MM.1S (cell line): ENCODE data around the gene GALNT15.

Experiments used
- DNase-seq: peaks from one replicate; pipeline ENCODE4 v3.0.0-alpha.2; 2015
- H2AFZ ChIP-seq: fragments of 300-600 bp; sonication (generic); 2 replicates; pipeline ENCODE4 v1.6.0; 2016; ENCODE audit warnings: antibody characterized with exemption, low read length
- H3F3A ChIP-seq: fragments of 300-600 bp; sonication (generic); 2 replicates; pipeline ENCODE4 v1.6.1; 2016; ENCODE audit warnings: mild to moderate bottlenecking, antibody characterized with exemption, low read length, moderate library complexity, mixed read lengths; ENCODE audit not compliant: insufficient read depth
- H3K27ac ChIP-seq: fragments of 300-600 bp; sonication (generic); 2 replicates; pipeline ENCODE4 v1.5.1; 2016; ENCODE audit warnings: mild to moderate bottlenecking, low read length
- H3K27me3 ChIP-seq: fragments of 300-600 bp; sonication (generic); replicated peaks from 2 replicates; pipeline ENCODE4 v1.6.0; 2016; ENCODE audit warnings: low read length; ENCODE audit not compliant: insufficient read depth
- H3K36me3 ChIP-seq: fragments of 300-600 bp; sonication (generic); replicated peaks from 2 replicates; pipeline ENCODE4 v1.6.1; 2016; ENCODE audit warnings: mild to moderate bottlenecking, low read length, mixed read lengths; ENCODE audit not compliant: insufficient read depth
- H3K4me1 ChIP-seq: fragments of 300-600 bp; sonication (generic); 2 replicates; pipeline ENCODE4 v1.6.1; 2016; ENCODE audit warnings: low read length, mixed read lengths
- H3K4me2 ChIP-seq: fragments of 300-600 bp; sonication (generic); 2 replicates; pipeline ENCODE4 v1.6.0; 2016; ENCODE audit warnings: low read depth, low read length
- H3K4me3 ChIP-seq: fragments of 300-600 bp; sonication (generic); 2 replicates; pipeline ENCODE4 v1.5.1; 2016; ENCODE audit warnings: low read length, mixed read lengths
- H3K79me2 ChIP-seq: fragments of 300-600 bp; sonication (generic); 2 replicates; pipeline ENCODE4 v1.6.1; 2016; ENCODE audit warnings: mixed run types, low read length, mixed read lengths
- H3K9ac ChIP-seq: fragments of 300-600 bp; sonication (generic); 2 replicates; pipeline ENCODE4 v1.6.1; 2016; ENCODE audit warnings: low read length, mixed read lengths
- H3K9me2 ChIP-seq: fragments of 300-600 bp; sonication (generic); replicated peaks from 2 replicates; pipeline ENCODE4 v1.6.1; 2016; ENCODE audit warnings: mild to moderate bottlenecking, low read length, mixed read lengths; ENCODE audit not compliant: insufficient read depth
- H3K9me3 ChIP-seq: fragments of 300-600 bp; sonication (generic); replicated peaks from 2 replicates; pipeline ENCODE4 v1.6.1; 2016; ENCODE audit warnings: mild to moderate bottlenecking, low read length, mixed read lengths; ENCODE audit not compliant: insufficient read depth
- H4K20me1 ChIP-seq: fragments of 300-600 bp; sonication (generic); 2 replicates; pipeline ENCODE4 v1.6.1; 2016; ENCODE audit warnings: mild to moderate bottlenecking, low read length, moderate library complexity, mixed read lengths; ENCODE audit not compliant: insufficient read depth
- EZH2 ChIP-seq: fragments of 300-600 bp; sonication (generic); optimal IDR thresholded peaks from 2 replicates; pipeline ENCODE3; 2017; ENCODE audit warnings: low read depth, mild to moderate bottlenecking, antibody characterized with exemption, low read length, mixed read lengths
- EZH2phosphoT487 ChIP-seq: fragments of 300-600 bp; sonication (generic); IDR thresholded peaks from 2 replicates; pipeline ENCODE4 v1.6.1; 2018; ENCODE audit warnings: antibody characterized with exemption, low read length
- TF ChIP-seq, protein P1 (sequence below): fragments of 300-600 bp; sonication (generic); IDR thresholded peaks from 2 replicates; pipeline ENCODE4 v1.5.1; 2016; ENCODE audit warnings: antibody characterized with exemption, low read length, mixed read lengths

Gene GALNT15

DNA sequence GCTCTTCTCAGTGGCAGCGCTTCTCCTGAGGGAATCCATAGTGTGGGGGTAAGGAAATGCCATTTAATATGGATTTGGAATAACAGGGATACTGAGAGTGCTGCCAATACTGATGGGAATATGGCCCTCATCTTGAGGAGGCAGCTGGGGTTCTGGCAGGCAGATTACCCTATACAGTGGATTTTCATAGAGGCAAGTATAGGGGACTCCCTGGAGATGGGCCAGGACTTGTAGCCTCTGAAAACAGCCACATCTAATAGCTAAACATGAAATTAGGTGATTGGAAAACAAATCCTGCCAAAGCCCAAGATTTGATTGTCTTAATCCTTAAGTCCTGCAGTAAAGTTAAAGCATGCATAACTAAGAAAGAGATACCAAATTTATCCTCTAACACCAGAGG lies 59.3 kb downstream of the GALNT15 start:
- Histone ChIP-seq H3K27ac (no peak overlapping the region), H4K20me1 (no peaks in the 10 kb centered on the region), H3K36me3 (no peaks in the 10 kb centered on the region), H3K4me2 (no peak overlapping the region), H3K9ac (no peak overlapping the region), H3K4me1 (no peaks in the 10 kb centered on the region), H3F3A (no peaks in the 10 kb centered on the region), H3K9me2 (no peaks in the 10 kb centered on the region), H3K79me2 (no peaks in the 10 kb centered on the region), H3K27me3 (no peaks in the 10 kb centered on the region), H3K4me3 (no peak overlapping the region), H2AFZ (no peak overlapping the region), H3K9me3 (no peaks in the 10 kb centered on the region)
- TF ChIP-seq EZH2, result no peak
- TF ChIP-seq EZH2phosphoT487, result no peak
- TF ChIP-seq, protein P1, sequence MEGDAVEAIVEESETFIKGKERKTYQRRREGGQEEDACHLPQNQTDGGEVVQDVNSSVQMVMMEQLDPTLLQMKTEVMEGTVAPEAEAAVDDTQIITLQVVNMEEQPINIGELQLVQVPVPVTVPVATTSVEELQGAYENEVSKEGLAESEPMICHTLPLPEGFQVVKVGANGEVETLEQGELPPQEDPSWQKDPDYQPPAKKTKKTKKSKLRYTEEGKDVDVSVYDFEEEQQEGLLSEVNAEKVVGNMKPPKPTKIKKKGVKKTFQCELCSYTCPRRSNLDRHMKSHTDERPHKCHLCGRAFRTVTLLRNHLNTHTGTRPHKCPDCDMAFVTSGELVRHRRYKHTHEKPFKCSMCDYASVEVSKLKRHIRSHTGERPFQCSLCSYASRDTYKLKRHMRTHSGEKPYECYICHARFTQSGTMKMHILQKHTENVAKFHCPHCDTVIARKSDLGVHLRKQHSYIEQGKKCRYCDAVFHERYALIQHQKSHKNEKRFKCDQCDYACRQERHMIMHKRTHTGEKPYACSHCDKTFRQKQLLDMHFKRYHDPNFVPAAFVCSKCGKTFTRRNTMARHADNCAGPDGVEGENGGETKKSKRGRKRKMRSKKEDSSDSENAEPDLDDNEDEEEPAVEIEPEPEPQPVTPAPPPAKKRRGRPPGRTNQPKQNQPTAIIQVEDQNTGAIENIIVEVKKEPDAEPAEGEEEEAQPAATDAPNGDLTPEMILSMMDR, result no peak
- DNase-seq, result no peak

DNA sequence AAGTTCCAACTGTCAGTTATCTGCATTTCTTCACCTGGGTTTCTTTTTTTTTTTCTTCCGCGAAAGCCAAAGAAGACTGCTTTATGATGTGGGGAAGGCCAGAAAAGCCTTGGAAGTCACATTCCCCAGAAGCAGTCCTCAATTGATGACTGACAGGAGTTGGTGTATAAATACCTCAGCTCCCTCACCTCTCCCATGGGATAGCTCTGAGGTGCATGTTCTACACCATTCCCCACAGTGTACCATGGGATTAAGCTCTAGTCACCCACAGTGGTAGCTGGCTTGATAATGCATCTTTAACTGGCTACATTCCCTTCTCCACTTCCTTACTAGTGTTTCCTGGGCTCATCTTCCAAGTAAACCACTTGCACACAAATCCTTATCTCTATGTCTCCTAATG lies 59.8 kb downstream of the GALNT15 start:
- TF ChIP-seq EZH2phosphoT487 (no peak), EZH2 (no peak)
- TF ChIP-seq, protein P1, result no peak
- no peaks in the 10 kb centered on the region for H4K20me1 ChIP-seq
- no peaks in the 10 kb centered on the region for H3K36me3 ChIP-seq
- no peak overlapping the region for H3K27ac ChIP-seq
- no peak for DNase-seq
- H3K9me2 ChIP-seq, result no peaks in the 10 kb centered on the region
- no peak overlapping the region for H2AFZ ChIP-seq
- no peaks in the 10 kb centered on the region for H3K9me3 ChIP-seq
- H3K4me3 ChIP-seq, result no peak overlapping the region
- no peak overlapping the region for H3K4me2 ChIP-seq
- no peaks in the 10 kb centered on the region for H3K27me3 ChIP-seq
- no peaks in the 10 kb centered on the region for H3K79me2 ChIP-seq
- no peaks in the 10 kb centered on the region for H3K4me1 ChIP-seq
- H3F3A ChIP-seq, result no peaks in the 10 kb centered on the region
- no peak overlapping the region for H3K9ac ChIP-seq

DNA sequence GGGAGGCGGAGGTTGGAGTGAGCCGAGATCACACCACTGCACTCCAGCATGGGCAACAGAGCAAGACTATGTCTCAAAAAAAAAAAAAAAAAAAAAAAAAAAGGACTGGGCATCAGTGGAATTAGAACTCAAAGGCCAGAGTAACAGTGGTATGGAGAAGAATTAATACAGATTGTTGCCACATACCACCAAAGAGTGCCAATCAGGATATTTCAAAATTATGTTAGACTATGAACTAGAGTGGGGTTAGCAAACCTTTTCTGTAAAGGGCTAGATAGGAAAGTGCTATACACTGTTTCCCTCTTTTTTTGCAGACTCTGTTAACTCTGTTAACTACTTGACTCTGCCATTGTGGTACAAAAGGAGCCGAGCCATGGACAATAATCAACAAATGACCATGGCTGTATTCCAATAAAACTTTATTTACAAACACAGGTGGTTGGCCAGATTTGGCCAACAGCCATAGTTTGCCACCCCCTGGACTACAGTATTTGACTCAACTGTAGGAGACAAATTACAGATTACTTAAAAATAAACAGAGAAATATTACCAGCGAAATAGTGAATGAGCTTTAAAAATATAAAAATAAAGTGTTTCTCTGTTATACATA lies 61.7 kb downstream of the GALNT15 start:
- H3K4me3 ChIP-seq, result no peak overlapping the region
- H3K9ac ChIP-seq, result no peak overlapping the region
- H3K9me2 ChIP-seq, result no peaks in the 10 kb centered on the region
- H3K27me3 ChIP-seq, result no peaks in the 10 kb centered on the region
- H3K9me3 ChIP-seq, result no peaks in the 10 kb centered on the region
- no peaks in the 10 kb centered on the region for H3K79me2 ChIP-seq
- no peak overlapping the region for H3K4me2 ChIP-seq
- H4K20me1 ChIP-seq, result no peaks in the 10 kb centered on the region
- no peak for TF ChIP-seq EZH2phosphoT487
- TF ChIP-seq EZH2, result no peak
- TF ChIP-seq, protein P1, result no peak
- H2AFZ ChIP-seq, result no peak overlapping the region
- no peaks in the 10 kb centered on the region for H3F3A ChIP-seq
- no peak overlapping the region for H3K27ac ChIP-seq
- H3K36me3 ChIP-seq, result no peaks in the 10 kb centered on the region
- no peaks in the 10 kb centered on the region for H3K4me1 ChIP-seq
- no peak for DNase-seq
